ENCODE measurements around the gene OGA.

Gene OGA

GRCh38 chr10:101766753-101767599 lies 51.3 kb downstream of the OGA start:
- peak in 1 of 10 donors; percentile 37 for DNase-seq

GRCh38 chr10:101766306-101766705 lies 51.9 kb downstream of the OGA start:
- intact Hi-C loops (cut with DNase I) = no loop called here
- no peak for DNase-seq

More at GRCh38 chr10:101766753-101767599, 51.3 kb downstream of the OGA start:
- intact Hi-C loops (cut with DNase I) = no loop called here

GRCh38 chr10:101763141-101763846 lies 55.0 kb downstream of the OGA start:
- DNase-seq = peak in 1 of 10 donors; percentile 54
- intact Hi-C loops (cut with DNase I) = no loop called here

- DNase-seq = no peak
- intact Hi-C loops (cut with DNase I) = no loop called here
These were observed 55.5 kb downstream of the OGA start for GRCh38 chr10:101762736-101763135.

- intact Hi-C loops (cut with DNase I) = no loop called here
- DNase-seq = peak in 2 of 10 donors; percentile 43 to 66
These were observed 57.0 kb downstream of the OGA start for GRCh38 chr10:101761226-101761625.

GRCh38 chr10:101760510-101760909 lies 57.7 kb downstream of the OGA start:
- intact Hi-C loops (cut with DNase I) = no loop called here
- DNase-seq = peak in 1 of 10 donors; percentile 38

GRCh38 chr10:101759309-101760247 lies 58.7 kb downstream of the OGA start:
- DNase-seq = peak in 1 of 10 donors; percentile 57
- intact Hi-C loops (cut with DNase I) = no loop called here

GRCh38 chr10:101758858-101759257 lies 59.4 kb downstream of the OGA start:
- intact Hi-C loops (cut with DNase I) = no loop called here
- DNase-seq = no peak

- intact Hi-C loops (cut with DNase I) = no loop called here
- peak in 1 of 10 donors; percentile 46 for DNase-seq
These were observed 66.0 kb downstream of the OGA start for GRCh38 chr10:101752241-101752640.

GRCh38 chr10:101749047-101750016 lies 68.9 kb downstream of the OGA start:
- intact Hi-C loops (cut with DNase I) = no loop called here
- DNase-seq = peak in 3 of 10 donors; percentile 15 to 83 (median 20)

GRCh38 chr10:101748496-101748895 lies 69.7 kb downstream of the OGA start:
- intact Hi-C loops (cut with DNase I) = no loop called here

GRCh38 chr10:101745074-101745696 lies 73.1 kb downstream of the OGA start:
- intact Hi-C loops (cut with DNase I) = no loop called here
- DNase-seq = no peak

More at GRCh38 chr10:101748496-101748895, 69.7 kb downstream of the OGA start:
- DNase-seq = peak in 1 of 10 donors; percentile 68

GRCh38 chr10:101744267-101744666 lies 74.0 kb downstream of the OGA start:
- intact Hi-C loops (cut with DNase I) = no loop called here
- no peak for DNase-seq

GRCh38 chr10:101741938-101742337 lies 76.3 kb downstream of the OGA start:
- intact Hi-C loops (cut with DNase I) = no loop called here
- DNase-seq = no peak

- intact Hi-C loops (cut with DNase I) = no loop called here
- no peak for DNase-seq
These were observed 81.6 kb downstream of the OGA start for GRCh38 chr10:101736666-101737065.
